ENCODE measurements around the gene SNX8.
"Not testable (repeated sequence)": the region's sequence is repeated elsewhere in the genome, so short reads cannot be mapped to it uniquely, and the experiment has no call there.

The SNX8 gene

GRCh38 chr7:2350861-2351260, 36.6 kb upstream of the SNX8 start:
- TF ChIP-seq CTCF (IDR thresholded peaks at IDR 0.05; ENCODE audit: insufficient read depth, low read depth, low read length, missing control alignments) = no peak
- no peak overlapping the region for H3K4me3 ChIP-seq (ENCODE audit: low read length)
- no peak for DNase-seq (ENCODE audit: low read depth)

- no peak for TF ChIP-seq CTCF (IDR thresholded peaks at IDR 0.05; ENCODE audit: insufficient read depth, low read depth, low read length, missing control alignments)
- DNase-seq (ENCODE audit: low read depth) = no peak
- no peak overlapping the region for H3K4me3 ChIP-seq (ENCODE audit: low read length)
Measured at GRCh38 chr7:2350055-2350454, 35.8 kb upstream of the SNX8 start.

GRCh38 chr7:2347351-2348063, 33.3 kb upstream of the SNX8 start:
- H3K4me3 ChIP-seq (ENCODE audit: low read length); DNase-seq (ENCODE audit: low read depth): not testable (repeated sequence)

- no peak for DNase-seq (ENCODE audit: low read depth)
- no peak for TF ChIP-seq CTCF (IDR thresholded peaks at IDR 0.05; ENCODE audit: insufficient read depth, low read depth, low read length, missing control alignments)
- no peak overlapping the region for H3K4me3 ChIP-seq (ENCODE audit: low read length)
Measured at GRCh38 chr7:2336626-2337299, 22.5 kb upstream of the SNX8 start.

- not testable (repeated sequence) for DNase-seq (ENCODE audit: low read depth); H3K4me3 ChIP-seq (ENCODE audit: low read length)
Measured at GRCh38 chr7:2332606-2333231, 18.5 kb upstream of the SNX8 start.

- DNase-seq (ENCODE audit: low read depth) = no peak
- H3K4me3 ChIP-seq (ENCODE audit: low read length) = no peak overlapping the region
- TF ChIP-seq CTCF (IDR thresholded peaks at IDR 0.05; ENCODE audit: insufficient read depth, low read depth, low read length, missing control alignments) = no peak
Measured at GRCh38 chr7:2331707-2332106, 17.5 kb upstream of the SNX8 start.

- H3K4me3 ChIP-seq (ENCODE audit: low read length) = no peak overlapping the region
- no peak for DNase-seq (ENCODE audit: low read depth)
- no peak for TF ChIP-seq CTCF (IDR thresholded peaks at IDR 0.05; ENCODE audit: insufficient read depth, low read depth, low read length, missing control alignments)
Measured at GRCh38 chr7:2330493-2330892, 16.3 kb upstream of the SNX8 start.

- TF ChIP-seq CTCF (IDR thresholded peaks at IDR 0.05; ENCODE audit: insufficient read depth, low read depth, low read length, missing control alignments) = no peak
- DNase-seq (ENCODE audit: low read depth) = no peak
- no peak overlapping the region for H3K4me3 ChIP-seq (ENCODE audit: low read length)
Measured at GRCh38 chr7:2326951-2327350, 12.7 kb upstream of the SNX8 start.
